CD4-positive, alpha-beta T cell treated with Interleukin-15 for 1 hour (primary cell): ENCODE results near the gene TOLLIP.
"Not testable (repeated sequence)": the region's sequence is repeated elsewhere in the genome, so short reads cannot be mapped to it uniquely, and the experiment has no call there.

Experiments
- DNase-seq: peaks from one replicate; pipeline ENCODE4 v3.0.0-alpha.2; 2020

The TOLLIP gene

GRCh38 chr11:1309498-1310317 is at the start of gene TOLLIP:
TSS of gene TOLLIP (minus strand) at chr11:1309632. CDS start at chr11:1309498, 134 bp downstream.
- peak; percentile 97 for DNase-seq

- not testable (repeated sequence) for DNase-seq
Observed at GRCh38 chr11:1358931-1359330, 49.5 kb upstream of the TOLLIP start.

GRCh38 chr11:1358286-1358685 is 48.9 kb upstream of the TOLLIP start:
- DNase-seq, result no peak

GRCh38 chr11:1356478-1356960 is 47.1 kb upstream of the TOLLIP start:
- no peak for DNase-seq

GRCh38 chr11:1356007-1356435 is 46.6 kb upstream of the TOLLIP start:
- no peak for DNase-seq

- no peak for DNase-seq
Observed at GRCh38 chr11:1354125-1354938, 44.9 kb upstream of the TOLLIP start.

- no peak for DNase-seq
Observed at GRCh38 chr11:1353383-1354124, 44.1 kb upstream of the TOLLIP start.

GRCh38 chr11:1352696-1353382 is 43.4 kb upstream of the TOLLIP start:
- DNase-seq, result no peak

- no peak for DNase-seq
Observed at GRCh38 chr11:1351278-1351937, 42.0 kb upstream of the TOLLIP start.

GRCh38 chr11:1350086-1350725 is 40.8 kb upstream of the TOLLIP start:
- DNase-seq, result no peak

- DNase-seq, result no peak
Observed at GRCh38 chr11:1349327-1350041, 40.1 kb upstream of the TOLLIP start.

GRCh38 chr11:1348796-1349326 is 39.4 kb upstream of the TOLLIP start:
- DNase-seq, result no peak

GRCh38 chr11:1348146-1348795 is 38.8 kb upstream of the TOLLIP start:
- no peak for DNase-seq

- DNase-seq, result not testable (repeated sequence)
Observed at GRCh38 chr11:1347411-1347999, 38.1 kb upstream of the TOLLIP start.

- DNase-seq, result no peak
Observed at GRCh38 chr11:1346669-1347390, 37.4 kb upstream of the TOLLIP start.

- no peak for DNase-seq
Observed at GRCh38 chr11:1345737-1346513, 36.5 kb upstream of the TOLLIP start.

- no peak for DNase-seq
Observed at GRCh38 chr11:1344056-1344635, 34.7 kb upstream of the TOLLIP start.
